GM23338 (cell line): Measurements from ENCODE around the gene SUCLG2. TPM values are rescaled to one million over a fixed set of nuclear protein-coding genes. Genes with fewer than 3 reads are reported as not detected.

Source experiments
- ATAC-seq: fragments of 200-7000 bp; cut with Tn5 transposase; 3 replicates; pipeline ENCODE4 v1.9.1; 2020
- DNase-seq: peaks from one replicate; pipeline ENCODE4 v3.0.0-alpha.2; 2015; ENCODE audit warnings: low spot score
- H2AFZ ChIP-seq: fragments of 200-600 bp; sonication (generic); 2 replicates; pipeline ENCODE4 v1.8.0; 2016; ENCODE audit warnings: antibody characterized with exemption, mild to moderate bottlenecking, moderate library complexity
- H3F3A ChIP-seq: fragments of 200-600 bp; sonication (generic); replicated peaks from 2 replicates; pipeline ENCODE4 v1.8.0; 2017; ENCODE audit warnings: antibody characterized with exemption, mixed run types, low read depth
- H3K27ac ChIP-seq: fragments of 200-600 bp; sonication (generic); 2 replicates; pipeline ENCODE4 v1.6.1; 2016; ENCODE audit warnings: low read depth
- H3K27me3 ChIP-seq: fragments of 200-600 bp; sonication (generic); 2 replicates; pipeline ENCODE4 v1.8.0; 2016; ENCODE audit warnings: mild to moderate bottlenecking, mixed run types, moderate library complexity; ENCODE audit not compliant: insufficient read depth
- H3K36me3 ChIP-seq: fragments of 200-600 bp; sonication (generic); 2 replicates; pipeline ENCODE4 v1.8.0; 2016; ENCODE audit warnings: mild to moderate bottlenecking; ENCODE audit not compliant: insufficient read depth
- H3K4me1 ChIP-seq: fragments of 200-600 bp; sonication (generic); 2 replicates; pipeline ENCODE4 v1.8.0; 2016; ENCODE audit warnings: mild to moderate bottlenecking, moderate library complexity; ENCODE audit not compliant: insufficient read depth
- H3K4me2 ChIP-seq: fragments of 200-600 bp; sonication (generic); 2 replicates; pipeline ENCODE4 v1.7.1; 2017; ENCODE audit warnings: mixed run types
- H3K4me3 ChIP-seq: fragments of 200-600 bp; sonication (generic); 2 replicates; pipeline ENCODE4 v1.6.1; 2016; ENCODE audit warnings: mixed run types
- H3K79me2 ChIP-seq: fragments of 200-600 bp; sonication (generic); replicated peaks from 2 replicates; pipeline ENCODE4 v1.8.0; 2017; ENCODE audit warnings: mild to moderate bottlenecking; ENCODE audit not compliant: insufficient read depth
- H3K9me2 ChIP-seq: fragments of 200-600 bp; sonication (generic); 2 replicates; pipeline ENCODE4 v1.8.0; 2017; ENCODE audit not compliant: insufficient read depth
- H4K20me1 ChIP-seq: fragments of 200-600 bp; sonication (generic); replicated peaks from 2 replicates; pipeline ENCODE4 v1.8.0; 2017; ENCODE audit warnings: mild to moderate bottlenecking; ENCODE audit not compliant: insufficient read depth
- H3K27ac Mint-ChIP-seq: 2 replicates; pipeline ENCODE4 v1.8.0; 2020; ENCODE audit warnings: inconsistent platforms, mild to moderate bottlenecking, moderate library complexity, mixed read lengths
- H3K27me3 Mint-ChIP-seq: 3 replicates; pipeline ENCODE4 v1.8.0; 2022; ENCODE audit warnings: low read depth, mild to moderate bottlenecking, moderate library complexity, mixed read lengths, inconsistent platforms; ENCODE audit not compliant: insufficient read depth, poor library complexity
- H3K36me3 Mint-ChIP-seq: 3 replicates; pipeline ENCODE4 v1.8.0; 2021; ENCODE audit warnings: low read depth, mild to moderate bottlenecking, inconsistent platforms, moderate library complexity, mixed read lengths
- H3K4me1 Mint-ChIP-seq: 3 replicates; pipeline ENCODE4 v1.8.0; 2020; ENCODE audit warnings: mild to moderate bottlenecking, inconsistent platforms, mixed read lengths
- H3K4me3 Mint-ChIP-seq: 3 replicates; pipeline ENCODE4 v1.8.0; 2021; ENCODE audit warnings: moderate library complexity, mild to moderate bottlenecking, inconsistent platforms, mixed read lengths
- H3K9me3 Mint-ChIP-seq: 3 replicates; pipeline ENCODE4 v1.8.0; 2020; ENCODE audit warnings: moderate library complexity, mild to moderate bottlenecking, inconsistent platforms, mixed read lengths
- CREB1 ChIP-seq: fragments of 250-450 bp; sonication (Bioruptor Pico); IDR thresholded peaks from 2 replicates; pipeline ENCODE4 v1.5.0; 2020; ENCODE audit warnings: low read depth, mild to moderate bottlenecking, moderate library complexity
- JUNB ChIP-seq: IDR thresholded peaks from one replicate; pipeline ENCODE4 v1.6.1; 2016; ENCODE audit warnings: antibody characterized with exemption; ENCODE audit not compliant: unreplicated experiment
- ZNF114 ChIP-seq: fragments of 250-450 bp; sonication (Bioruptor Pico); IDR thresholded peaks from 2 replicates; pipeline ENCODE4 v1.5.0; 2020; ENCODE audit warnings: mild to moderate bottlenecking, moderate library complexity
- ZNF331 ChIP-seq: fragments of 250-450 bp; sonication (Bioruptor Pico); IDR thresholded peaks from 2 replicates; pipeline ENCODE4 v1.5.0; 2020; ENCODE audit warnings: low read depth, mild to moderate bottlenecking, moderate library complexity
- polyA plus RNA-seq: library from polyadenylated mRNA; unstranded; fragments of >200 nt; fragmentation: Nextera tagmentation; extraction: Ambion mirVana; gene quantifications from 2 replicates; pipeline ENCODE4 v1.2.1, GENCODE V29; 2016
- total RNA-seq: library from RNA; depleted of rRNA; stranded (reverse); fragments of >200 nt; shearing (Covaris generic); gene quantifications from 2 replicates; pipeline ENCODE4 v1.2.3, GENCODE V29; 2014
- TF ChIP-seq, protein P1 (sequence below): fragments of 250-450 bp; sonication (Bioruptor Pico); IDR thresholded peaks from 2 replicates; pipeline ENCODE4 v1.5.0; 2020; ENCODE audit warnings: mild to moderate bottlenecking, moderate library complexity
- TF ChIP-seq, protein P2 (sequence below): IDR thresholded peaks from one replicate; pipeline ENCODE4 v1.6.1; 2018; ENCODE audit warnings: antibody characterized with exemption; ENCODE audit not compliant: unreplicated experiment

Gene SUCLG2
- total and polyA plus RNA-seq, 2 experiments from 2014 or later: 29.3 to 39.0 TPM

DNA sequence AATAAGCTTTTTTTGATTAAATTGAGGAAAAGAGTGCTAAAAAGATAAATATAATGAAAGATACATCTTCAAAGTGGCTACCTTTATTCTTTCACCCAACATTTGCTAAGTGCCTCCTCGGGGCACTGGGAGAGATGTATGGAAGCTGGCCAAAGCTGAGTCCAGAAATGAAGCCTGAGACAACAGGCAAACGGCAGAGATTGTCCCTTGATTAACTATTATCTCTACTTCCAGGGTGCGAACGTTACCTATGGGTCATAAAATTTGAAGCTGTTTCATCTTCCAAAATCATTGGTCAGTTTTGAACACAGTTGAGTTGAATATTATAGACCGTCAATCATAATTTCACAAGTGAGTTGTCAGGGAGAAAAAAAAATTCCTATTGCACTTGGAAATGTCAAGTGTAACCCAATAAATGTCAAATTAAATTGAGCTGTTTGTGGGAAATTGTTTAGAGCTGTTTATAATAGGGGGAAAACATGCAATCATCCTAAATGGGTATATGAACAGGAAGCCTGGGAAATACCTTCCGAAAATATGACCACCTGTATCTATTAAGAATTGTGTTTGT lies 73.9 kb downstream of the SUCLG2 start (continued):
- TF ChIP-seq, protein P1, sequence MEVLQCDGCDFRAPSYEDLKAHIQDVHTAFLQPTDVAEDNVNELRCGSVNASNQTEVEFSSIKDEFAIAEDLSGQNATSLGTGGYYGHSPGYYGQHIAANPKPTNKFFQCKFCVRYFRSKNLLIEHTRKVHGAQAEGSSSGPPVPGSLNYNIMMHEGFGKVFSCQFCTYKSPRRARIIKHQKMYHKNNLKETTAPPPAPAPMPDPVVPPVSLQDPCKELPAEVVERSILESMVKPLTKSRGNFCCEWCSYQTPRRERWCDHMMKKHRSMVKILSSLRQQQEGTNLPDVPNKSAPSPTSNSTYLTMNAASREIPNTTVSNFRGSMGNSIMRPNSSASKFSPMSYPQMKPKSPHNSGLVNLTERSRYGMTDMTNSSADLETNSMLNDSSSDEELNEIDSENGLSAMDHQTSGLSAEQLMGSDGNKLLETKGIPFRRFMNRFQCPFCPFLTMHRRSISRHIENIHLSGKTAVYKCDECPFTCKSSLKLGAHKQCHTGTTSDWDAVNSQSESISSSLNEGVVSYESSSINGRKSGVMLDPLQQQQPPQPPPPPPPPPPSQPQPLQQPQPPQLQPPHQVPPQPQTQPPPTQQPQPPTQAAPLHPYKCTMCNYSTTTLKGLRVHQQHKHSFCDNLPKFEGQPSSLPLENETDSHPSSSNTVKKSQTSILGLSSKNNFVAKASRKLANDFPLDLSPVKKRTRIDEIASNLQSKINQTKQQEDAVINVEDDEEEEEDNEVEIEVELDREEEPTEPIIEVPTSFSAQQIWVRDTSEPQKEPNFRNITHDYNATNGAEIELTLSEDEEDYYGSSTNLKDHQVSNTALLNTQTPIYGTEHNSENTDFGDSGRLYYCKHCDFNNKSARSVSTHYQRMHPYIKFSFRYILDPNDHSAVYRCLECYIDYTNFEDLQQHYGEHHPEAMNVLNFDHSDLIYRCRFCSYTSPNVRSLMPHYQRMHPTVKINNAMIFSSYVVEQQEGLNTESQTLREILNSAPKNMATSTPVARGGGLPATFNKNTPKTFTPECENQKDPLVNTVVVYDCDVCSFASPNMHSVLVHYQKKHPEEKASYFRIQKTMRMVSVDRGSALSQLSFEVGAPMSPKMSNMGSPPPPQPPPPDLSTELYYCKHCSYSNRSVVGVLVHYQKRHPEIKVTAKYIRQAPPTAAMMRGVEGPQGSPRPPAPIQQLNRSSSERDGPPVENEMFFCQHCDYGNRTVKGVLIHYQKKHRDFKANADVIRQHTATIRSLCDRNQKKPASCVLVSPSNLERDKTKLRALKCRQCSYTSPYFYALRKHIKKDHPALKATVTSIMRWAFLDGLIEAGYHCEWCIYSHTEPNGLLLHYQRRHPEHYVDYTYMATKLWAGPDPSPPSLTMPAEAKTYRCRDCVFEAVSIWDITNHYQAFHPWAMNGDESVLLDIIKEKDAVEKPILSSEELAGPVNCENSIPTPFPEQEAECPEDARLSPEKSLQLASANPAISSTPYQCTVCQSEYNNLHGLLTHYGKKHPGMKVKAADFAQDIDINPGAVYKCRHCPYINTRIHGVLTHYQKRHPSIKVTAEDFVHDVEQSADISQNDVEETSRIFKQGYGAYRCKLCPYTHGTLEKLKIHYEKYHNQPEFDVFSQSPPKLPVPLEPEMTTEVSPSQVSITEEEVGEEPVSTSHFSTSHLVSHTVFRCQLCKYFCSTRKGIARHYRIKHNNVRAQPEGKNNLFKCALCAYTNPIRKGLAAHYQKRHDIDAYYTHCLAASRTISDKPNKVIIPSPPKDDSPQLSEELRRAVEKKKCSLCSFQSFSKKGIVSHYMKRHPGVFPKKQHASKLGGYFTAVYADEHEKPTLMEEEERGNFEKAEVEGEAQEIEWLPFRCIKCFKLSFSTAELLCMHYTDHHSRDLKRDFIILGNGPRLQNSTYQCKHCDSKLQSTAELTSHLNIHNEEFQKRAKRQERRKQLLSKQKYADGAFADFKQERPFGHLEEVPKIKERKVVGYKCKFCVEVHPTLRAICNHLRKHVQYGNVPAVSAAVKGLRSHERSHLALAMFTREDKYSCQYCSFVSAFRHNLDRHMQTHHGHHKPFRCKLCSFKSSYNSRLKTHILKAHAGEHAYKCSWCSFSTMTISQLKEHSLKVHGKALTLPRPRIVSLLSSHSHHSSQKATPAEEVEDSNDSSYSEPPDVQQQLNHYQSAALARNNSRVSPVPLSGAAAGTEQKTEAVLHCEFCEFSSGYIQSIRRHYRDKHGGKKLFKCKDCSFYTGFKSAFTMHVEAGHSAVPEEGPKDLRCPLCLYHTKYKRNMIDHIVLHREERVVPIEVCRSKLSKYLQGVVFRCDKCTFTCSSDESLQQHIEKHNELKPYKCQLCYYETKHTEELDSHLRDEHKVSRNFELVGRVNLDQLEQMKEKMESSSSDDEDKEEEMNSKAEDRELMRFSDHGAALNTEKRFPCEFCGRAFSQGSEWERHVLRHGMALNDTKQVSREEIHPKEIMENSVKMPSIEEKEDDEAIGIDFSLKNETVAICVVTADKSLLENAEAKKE: no peak
- TF ChIP-seq ZNF114 (no peak), CREB1 (CRISPR knock-in tag) (no peak)

DNA sequence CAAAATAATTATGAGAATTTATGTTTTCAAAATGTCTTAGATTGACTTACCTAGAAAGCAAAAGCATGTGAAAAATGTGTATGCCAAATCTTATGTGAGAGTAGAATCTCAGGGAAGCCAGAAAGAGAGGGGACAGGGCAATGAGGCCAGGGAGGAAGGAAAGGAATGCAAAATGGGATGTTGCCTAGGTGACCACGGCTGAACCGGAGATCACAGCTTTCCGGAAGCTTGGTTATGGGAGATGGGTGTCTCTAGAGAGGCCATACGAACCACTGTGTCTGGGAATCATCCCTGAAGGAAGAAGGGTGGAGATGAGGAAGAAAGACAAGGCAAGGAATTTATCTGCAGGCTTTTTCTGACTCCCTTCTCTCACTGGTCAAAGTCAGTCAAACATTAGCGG lies 76.0 kb downstream of the SUCLG2 start:
- H3K36me3 Mint-ChIP-seq: peaks cover 11% of the 10 kb centered on the region
- H3K4me2 ChIP-seq: no peak overlapping the region
- no peaks in the 10 kb centered on the region for H3F3A ChIP-seq
- H3K27me3 Mint-ChIP-seq: peaks cover 4% of the 10 kb centered on the region
- H3K9me3 Mint-ChIP-seq: no peaks in the 10 kb centered on the region
- DNase-seq (peak; percentile 51), ATAC-seq (peak; percentile 68)
- H3K4me3 ChIP-seq: no peak overlapping the region
- no peaks in the 10 kb centered on the region for H3K27me3 ChIP-seq
- no peaks in the 10 kb centered on the region for H3K36me3 ChIP-seq
- no peaks in the 10 kb centered on the region for H3K79me2 ChIP-seq
- H3K4me3 Mint-ChIP-seq: no peak overlapping the region
- H3K27ac ChIP-seq: no peak overlapping the region
- no peaks in the 10 kb centered on the region for H3K9me2 ChIP-seq
- H3K27ac Mint-ChIP-seq: no peak overlapping the region
- H2AFZ ChIP-seq: no peak overlapping the region
- H4K20me1 ChIP-seq: no peaks in the 10 kb centered on the region
- no peaks in the 10 kb centered on the region for H3K4me1 ChIP-seq
- peaks cover 5% of the 10 kb centered on the region for H3K4me1 Mint-ChIP-seq
- TF ChIP-seq JUNB (no peak), ZNF331 (CRISPR knock-in tag) (no peak)
- TF ChIP-seq, protein P2, sequence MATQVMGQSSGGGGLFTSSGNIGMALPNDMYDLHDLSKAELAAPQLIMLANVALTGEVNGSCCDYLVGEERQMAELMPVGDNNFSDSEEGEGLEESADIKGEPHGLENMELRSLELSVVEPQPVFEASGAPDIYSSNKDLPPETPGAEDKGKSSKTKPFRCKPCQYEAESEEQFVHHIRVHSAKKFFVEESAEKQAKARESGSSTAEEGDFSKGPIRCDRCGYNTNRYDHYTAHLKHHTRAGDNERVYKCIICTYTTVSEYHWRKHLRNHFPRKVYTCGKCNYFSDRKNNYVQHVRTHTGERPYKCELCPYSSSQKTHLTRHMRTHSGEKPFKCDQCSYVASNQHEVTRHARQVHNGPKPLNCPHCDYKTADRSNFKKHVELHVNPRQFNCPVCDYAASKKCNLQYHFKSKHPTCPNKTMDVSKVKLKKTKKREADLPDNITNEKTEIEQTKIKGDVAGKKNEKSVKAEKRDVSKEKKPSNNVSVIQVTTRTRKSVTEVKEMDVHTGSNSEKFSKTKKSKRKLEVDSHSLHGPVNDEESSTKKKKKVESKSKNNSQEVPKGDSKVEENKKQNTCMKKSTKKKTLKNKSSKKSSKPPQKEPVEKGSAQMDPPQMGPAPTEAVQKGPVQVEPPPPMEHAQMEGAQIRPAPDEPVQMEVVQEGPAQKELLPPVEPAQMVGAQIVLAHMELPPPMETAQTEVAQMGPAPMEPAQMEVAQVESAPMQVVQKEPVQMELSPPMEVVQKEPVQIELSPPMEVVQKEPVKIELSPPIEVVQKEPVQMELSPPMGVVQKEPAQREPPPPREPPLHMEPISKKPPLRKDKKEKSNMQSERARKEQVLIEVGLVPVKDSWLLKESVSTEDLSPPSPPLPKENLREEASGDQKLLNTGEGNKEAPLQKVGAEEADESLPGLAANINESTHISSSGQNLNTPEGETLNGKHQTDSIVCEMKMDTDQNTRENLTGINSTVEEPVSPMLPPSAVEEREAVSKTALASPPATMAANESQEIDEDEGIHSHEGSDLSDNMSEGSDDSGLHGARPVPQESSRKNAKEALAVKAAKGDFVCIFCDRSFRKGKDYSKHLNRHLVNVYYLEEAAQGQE: no peak
